Measurements from ENCODE around the gene TCEA3. TPM values are rescaled to one million over a fixed set of nuclear protein-coding genes. Genes with fewer than 3 reads are reported as not detected.

The TCEA3 gene
- total RNA-seq, 1 donor from 2014 or later = 3.1 TPM

GRCh38 chr1:23344987-23345472 lies 79.5 kb downstream of the TCEA3 start:
- no peak for TF ChIP-seq CTCF (conservative IDR thresholded peaks at IDR 0.05; ENCODE audit: low read depth, low read length)
- DNase-seq (ENCODE audit: low read depth) = peak; percentile 15
- H3K4me3 ChIP-seq (ENCODE audit: low read depth, low read length) = peak overlapping the region; percentile 78

- no peak for TF ChIP-seq CTCF (conservative IDR thresholded peaks at IDR 0.05; ENCODE audit: low read depth, low read length)
- peak; percentile 95 for DNase-seq (ENCODE audit: low read depth)
- H3K4me3 ChIP-seq (ENCODE audit: low read depth, low read length) = peak within 1 kb of the TSS; percentile 78
Observed at GRCh38 chr1:23344111-23344986, 80.2 kb downstream of the TCEA3 start, which contains the start of gene HNRNPR. Gene HNRNPR (minus strand): TSS chr1:23344284. CDS start chr1:23341008, 3,276 bp downstream.

GRCh38 chr1:23343221-23344110 lies 81.1 kb downstream of the TCEA3 start:
- no peak for TF ChIP-seq CTCF (conservative IDR thresholded peaks at IDR 0.05; ENCODE audit: low read depth, low read length)
- peak; percentile 52 for DNase-seq (ENCODE audit: low read depth)
- H3K4me3 ChIP-seq (ENCODE audit: low read depth, low read length) = peak overlapping the region; percentile 78

GRCh38 chr1:23341931-23342692 lies 82.4 kb downstream of the TCEA3 start:
- H3K4me3 ChIP-seq (ENCODE audit: low read depth, low read length) = peak overlapping the region; percentile 78
- no peak for DNase-seq (ENCODE audit: low read depth)
- TF ChIP-seq CTCF (conservative IDR thresholded peaks at IDR 0.05; ENCODE audit: low read depth, low read length) = no peak

GRCh38 chr1:23339632-23340031 lies 84.9 kb downstream of the TCEA3 start:
- no peak for TF ChIP-seq CTCF (conservative IDR thresholded peaks at IDR 0.05; ENCODE audit: low read depth, low read length)
- H3K4me3 ChIP-seq (ENCODE audit: low read depth, low read length) = no peak overlapping the region
- DNase-seq (ENCODE audit: low read depth) = no peak

GRCh38 chr1:23337869-23338268 lies 86.7 kb downstream of the TCEA3 start:
- no peak overlapping the region for H3K4me3 ChIP-seq (ENCODE audit: low read depth, low read length)
- DNase-seq (ENCODE audit: low read depth) = no peak
- no peak for TF ChIP-seq CTCF (conservative IDR thresholded peaks at IDR 0.05; ENCODE audit: low read depth, low read length)

All from epithelial cell of proximal tubule (primary cell).